Amniotic epithelial cell (primary cell): ENCODE results near the gene STRAP.

Source experiments
- DNase-seq: peaks from one replicate; pipeline ENCODE4 v3.0.0-alpha.2; 2010; ENCODE audit warnings: low read depth

The STRAP gene

GRCh38 chr12:15882118-15882971 is at the start of gene STRAP:
Gene STRAP (plus strand): TSS chr12:15882387. CDS start chr12:15882708, 321 bp downstream.
- DNase-seq: peak; percentile 96

- peak; percentile 29 for DNase-seq
Measured at GRCh38 chr12:15834575-15834974, 47.6 kb upstream of the STRAP start.

- DNase-seq: peak; percentile 27
Measured at GRCh38 chr12:15837141-15837790, 44.9 kb upstream of the STRAP start.

- no peak for DNase-seq
Measured at GRCh38 chr12:15839041-15839440, 43.1 kb upstream of the STRAP start.

GRCh38 chr12:15839682-15840081 is 42.5 kb upstream of the STRAP start:
- no peak for DNase-seq

- DNase-seq: peak; percentile 82
Measured at GRCh38 chr12:15842108-15842507, 40.1 kb upstream of the STRAP start.

GRCh38 chr12:15846887-15847286 is 35.3 kb upstream of the STRAP start:
- DNase-seq: no peak

- no peak for DNase-seq
Measured at GRCh38 chr12:15848606-15849005, 33.6 kb upstream of the STRAP start.

GRCh38 chr12:15851045-15851620 is 31.1 kb upstream of the STRAP start:
- no peak for DNase-seq

- no peak for DNase-seq
Measured at GRCh38 chr12:15851919-15852318, 30.3 kb upstream of the STRAP start.

- DNase-seq: peak; percentile 93
Measured at GRCh38 chr12:15852383-15852782, 29.8 kb upstream of the STRAP start.

GRCh38 chr12:15853877-15854276 is 28.3 kb upstream of the STRAP start:
- no peak for DNase-seq

- peak; percentile 31 for DNase-seq
Measured at GRCh38 chr12:15854916-15855315, 27.3 kb upstream of the STRAP start.

- peak; percentile 35 for DNase-seq
Measured at GRCh38 chr12:15855646-15856045, 26.5 kb upstream of the STRAP start.

GRCh38 chr12:15856097-15856982 is 25.8 kb upstream of the STRAP start:
- DNase-seq: peak; percentile 75

GRCh38 chr12:15858353-15858752 is 23.8 kb upstream of the STRAP start:
- no peak for DNase-seq

GRCh38 chr12:15859116-15859515 is 23.1 kb upstream of the STRAP start:
- DNase-seq: peak; percentile 69

GRCh38 chr12:15861404-15861803 is 20.8 kb upstream of the STRAP start:
- DNase-seq: peak; percentile 32

GRCh38 chr12:15862840-15863239 is 19.3 kb upstream of the STRAP start:
- DNase-seq: no peak

- DNase-seq: peak; percentile 86
Measured at GRCh38 chr12:15863372-15863771, 18.8 kb upstream of the STRAP start.

- no peak for DNase-seq
Measured at GRCh38 chr12:15863984-15864383, 18.2 kb upstream of the STRAP start.

GRCh38 chr12:15868186-15868585 is 14.0 kb upstream of the STRAP start:
- DNase-seq: no peak
